Stimulated activated CD4-positive, alpha-beta T cell treated with anti-CD3 and anti-CD28 coated beads, Interleukin-1b, Interleukin-23, amount 100 ng/mL, for 48 hours (primary cell): ENCODE results near the gene HOXA7.

Experiments
- DNase-seq: peaks from one replicate; pipeline ENCODE4 v3.0.0-alpha.2; 2020

The HOXA7 gene

DNA sequence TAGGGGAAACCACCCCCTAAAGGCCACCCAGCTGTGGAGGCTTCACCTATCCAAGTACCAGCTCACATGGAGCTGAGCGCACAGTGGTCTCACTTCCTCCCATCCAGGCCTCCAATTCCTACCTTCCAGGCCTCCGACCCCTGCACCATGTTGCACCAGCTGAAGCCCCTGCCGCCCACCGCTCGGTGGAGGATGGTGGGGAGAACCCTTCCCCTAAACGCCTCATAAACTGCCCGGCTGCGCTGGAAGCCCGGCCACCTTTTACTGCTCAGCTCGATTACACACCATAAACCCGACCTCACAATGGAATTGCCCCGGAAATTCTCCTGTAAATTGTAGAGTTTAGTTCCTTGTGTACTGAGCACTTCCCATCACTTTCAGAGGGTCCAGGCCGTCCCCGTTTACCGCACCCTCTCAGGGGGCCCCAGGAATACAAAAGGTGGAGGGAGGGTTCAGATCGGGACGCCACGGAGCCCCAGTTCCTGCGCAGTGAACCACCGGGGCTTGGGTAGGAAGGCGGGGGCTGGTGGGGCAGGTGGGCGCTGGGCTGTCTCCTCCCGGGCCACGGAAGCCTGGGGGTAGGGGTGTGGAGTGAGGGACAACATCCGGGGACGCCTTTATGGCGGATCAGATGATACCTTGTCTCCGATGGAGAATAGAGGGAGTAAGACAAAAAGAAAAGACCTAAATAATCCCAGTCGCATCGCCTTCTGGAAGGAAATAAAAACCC, 1.4 kb upstream of the HOXA7 start:
- DNase-seq, result no peak

DNA sequence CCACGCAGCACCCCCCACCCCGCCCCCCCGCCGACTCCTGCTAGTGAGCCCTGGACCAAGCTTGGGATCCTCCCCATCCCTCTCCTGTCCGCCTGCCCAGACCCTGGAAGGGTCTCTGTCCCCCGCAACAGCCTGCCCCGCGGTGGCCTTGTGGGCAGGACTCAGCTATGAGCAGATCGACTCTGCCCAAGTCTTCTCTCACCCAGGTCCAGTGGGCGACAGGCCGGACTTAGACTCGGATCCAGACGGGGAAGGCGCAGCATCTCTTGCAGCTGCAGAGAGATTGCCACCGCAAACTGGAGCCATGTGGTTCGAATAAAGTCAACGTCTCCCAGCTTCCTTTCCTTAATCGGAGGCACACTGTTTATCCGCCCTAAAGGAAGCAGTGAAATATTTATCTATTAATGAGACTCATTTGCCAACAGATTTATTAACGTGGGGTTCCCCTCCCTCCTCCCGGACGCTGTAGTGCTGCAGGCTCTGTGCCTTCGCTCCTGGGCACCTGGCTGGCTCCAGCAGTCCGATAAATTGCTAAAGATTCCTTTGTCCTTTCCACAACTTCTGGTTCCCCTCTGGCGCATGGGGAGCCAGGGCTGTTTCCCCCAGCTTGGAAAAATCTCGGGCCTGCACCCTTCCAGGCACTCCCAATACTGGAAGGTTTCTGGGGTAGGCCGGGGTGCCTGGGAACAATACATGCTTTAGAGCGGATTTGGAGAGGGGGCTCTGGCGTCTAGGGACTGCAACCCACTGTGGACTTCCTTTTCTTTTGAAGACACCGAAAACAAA, 634 bp upstream of the HOXA7 start:
- DNase-seq, result no peak

- DNase-seq, result no peak
Measured at GRCh38 chr7:27155816-27156507, 513 bp downstream of the HOXA7 start.

GRCh38 chr7:27154901-27155815, 1.3 kb downstream of the HOXA7 start:
- peak; percentile 41 for DNase-seq

- DNase-seq, result no peak
Measured at GRCh38 chr7:27154369-27154768, 2.1 kb downstream of the HOXA7 start.

DNA sequence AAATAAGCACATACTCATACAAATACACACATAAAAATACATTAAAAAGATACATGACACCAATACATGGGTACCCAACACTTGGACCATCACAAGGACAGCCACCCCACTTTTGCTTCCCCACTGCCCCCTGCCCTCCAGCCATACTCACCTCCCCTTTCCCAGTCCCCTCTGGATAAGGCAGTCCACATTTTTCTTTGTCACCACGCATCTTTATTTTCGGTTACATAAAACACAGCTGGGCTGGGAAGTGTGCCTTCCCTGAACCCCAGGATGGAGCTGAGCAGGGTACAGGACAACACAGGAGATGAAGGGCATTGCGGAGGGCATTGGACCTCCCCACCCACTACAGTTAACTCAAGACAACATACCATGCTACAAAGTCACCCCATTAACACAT, 2.9 kb downstream of the HOXA7 start:
- DNase-seq, result no peak

DNA sequence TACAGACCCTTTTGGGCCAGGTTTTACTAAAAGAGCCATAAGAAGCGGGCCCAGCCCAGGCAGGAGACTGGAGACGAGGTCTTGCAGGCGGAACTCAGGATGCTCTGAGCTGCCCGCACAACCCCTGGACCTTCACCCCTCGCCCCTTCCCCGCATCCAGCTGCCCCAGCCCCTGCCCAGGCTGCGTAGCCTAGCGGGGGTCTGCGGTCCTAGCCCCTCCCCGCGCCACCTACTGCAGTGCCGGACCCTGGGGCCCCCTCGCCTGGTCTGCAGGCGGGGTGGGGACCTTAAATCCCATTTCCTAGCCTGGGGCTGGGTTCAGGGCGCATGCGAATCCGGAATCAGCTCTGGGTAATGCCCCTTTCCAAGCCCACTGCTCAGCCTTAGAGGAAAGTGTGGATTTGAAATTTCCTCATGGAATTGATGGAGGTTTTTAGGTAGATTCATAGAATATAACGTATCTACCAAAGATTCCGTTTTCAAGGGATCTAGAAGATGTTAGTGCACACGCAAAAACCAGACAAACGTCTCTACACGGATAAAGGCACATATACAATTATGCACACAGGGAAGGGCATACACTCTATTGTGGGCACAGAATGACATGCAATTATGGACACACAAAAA, 3.5 kb downstream of the HOXA7 start:
- DNase-seq, result no peak

- DNase-seq, result no peak
Measured at GRCh38 chr7:27151931-27152815, 4.3 kb downstream of the HOXA7 start, which contains the start of gene HOXA3. Gene HOXA3, minus strand, starts transcription at chr7:27152583. Its CDS starts 41,943 bp downstream, at chr7:27110640.

DNA sequence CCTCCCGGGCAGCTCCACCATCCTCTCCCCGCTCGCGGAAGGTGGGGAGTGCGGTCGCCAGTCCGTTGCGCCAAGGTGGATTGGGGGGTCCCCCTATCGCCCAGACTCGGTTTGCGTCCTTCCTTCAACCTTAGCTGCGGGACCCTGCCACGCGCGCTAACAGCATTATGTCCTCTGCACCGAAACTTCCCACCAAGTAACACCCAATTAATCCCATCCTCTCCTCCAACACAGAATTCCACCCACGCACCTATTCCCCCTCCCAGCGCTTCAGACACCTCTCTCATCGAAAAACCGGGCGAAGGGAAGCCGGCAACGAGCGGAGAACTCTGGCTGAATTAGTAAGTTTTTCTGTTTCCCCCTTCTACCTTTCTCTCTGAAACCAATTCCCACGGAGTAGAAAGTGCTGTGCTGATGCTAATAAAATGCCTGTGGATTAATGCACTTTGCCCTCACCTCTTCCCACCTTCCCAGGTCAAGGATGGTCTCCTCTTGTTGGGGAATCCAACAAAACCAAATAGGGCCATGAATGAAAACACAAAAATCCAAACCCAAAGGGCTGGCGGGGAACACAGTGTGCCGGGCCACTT, 5.0 kb downstream of the HOXA7 start:
- no peak for DNase-seq

- DNase-seq, result peak; percentile 57
Measured at GRCh38 chr7:27150568-27151340, 5.7 kb downstream of the HOXA7 start.

GRCh38 chr7:27149842-27150567, 6.5 kb downstream of the HOXA7 start:
- DNase-seq, result no peak

DNA sequence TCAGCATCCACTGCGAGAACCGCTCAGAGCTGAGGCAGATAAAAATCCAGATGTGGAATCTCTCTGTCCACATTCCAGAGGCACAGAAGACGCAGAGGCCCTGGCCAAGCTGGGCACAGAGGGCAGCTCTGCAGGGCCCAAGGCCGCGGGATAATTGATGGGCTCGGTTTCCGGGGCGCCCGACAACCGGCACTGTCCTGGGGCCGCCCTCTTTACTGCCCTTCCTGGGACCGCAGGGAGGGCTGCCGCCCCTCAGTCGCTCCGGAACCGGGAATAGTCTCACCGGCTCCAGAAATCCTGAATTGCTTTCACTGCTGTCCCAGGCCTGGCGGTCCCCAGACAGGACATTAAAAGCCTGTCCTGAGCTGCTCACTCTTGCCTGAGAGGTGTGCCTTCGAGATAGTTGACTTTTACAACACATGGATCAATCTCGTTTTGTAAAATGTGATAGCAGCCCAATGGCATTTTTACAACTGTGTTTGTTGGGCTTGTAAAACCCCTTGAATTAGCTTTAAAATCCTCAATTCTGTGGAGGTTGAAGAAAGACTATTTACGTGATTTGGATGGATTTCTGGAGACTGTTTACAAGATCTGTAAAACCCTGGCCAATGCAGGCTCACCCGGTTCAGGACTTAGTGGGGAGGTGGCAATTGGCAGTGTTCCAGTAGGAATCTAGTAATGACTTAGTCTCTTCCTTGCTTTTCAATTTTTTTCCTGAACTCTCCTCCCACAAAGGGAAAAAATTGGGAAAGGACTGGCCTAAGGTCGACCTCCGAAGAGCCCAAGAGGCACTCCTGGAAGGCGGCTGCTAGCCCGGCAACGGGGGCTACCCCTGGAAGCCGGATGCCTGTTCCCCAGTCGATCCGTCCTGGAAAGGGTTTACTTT, 7.5 kb downstream of the HOXA7 start:
- no peak for DNase-seq

DNA sequence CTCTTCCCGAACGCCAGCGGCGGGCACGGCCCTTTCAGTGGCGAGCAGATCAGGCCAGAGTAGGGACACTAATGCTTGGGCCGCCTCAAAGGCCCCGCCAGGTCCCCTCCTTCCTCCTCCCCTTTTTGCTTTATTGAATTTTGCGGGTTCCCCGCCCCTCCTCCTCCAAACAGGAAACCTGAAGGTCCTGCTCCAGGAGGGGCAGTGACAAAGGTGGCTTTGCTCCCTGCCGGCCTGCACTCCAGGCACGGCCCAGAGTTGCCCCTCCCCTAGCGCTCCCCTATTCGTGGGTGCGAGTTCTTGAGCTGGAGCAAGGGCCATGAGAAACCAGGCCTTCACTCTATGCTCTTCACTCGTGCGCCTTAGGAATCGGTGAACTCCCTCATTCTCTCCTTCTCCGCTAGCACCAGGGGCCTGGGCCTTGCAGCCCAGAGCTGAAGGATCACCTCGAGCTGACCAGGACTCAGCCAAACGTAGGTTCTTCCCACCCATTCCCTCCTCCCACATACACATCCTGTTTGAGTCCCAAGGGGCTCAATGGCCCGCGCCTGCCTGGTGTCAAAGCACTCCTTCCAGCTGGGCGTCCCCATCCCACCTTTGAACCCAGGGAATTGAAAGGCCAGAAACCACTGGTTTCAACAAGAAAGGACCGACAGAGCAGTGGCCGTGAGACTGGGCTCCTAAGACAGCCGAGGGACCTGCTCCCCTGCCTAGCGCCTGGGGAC, 8.3 kb downstream of the HOXA7 start:
- no peak for DNase-seq

DNA sequence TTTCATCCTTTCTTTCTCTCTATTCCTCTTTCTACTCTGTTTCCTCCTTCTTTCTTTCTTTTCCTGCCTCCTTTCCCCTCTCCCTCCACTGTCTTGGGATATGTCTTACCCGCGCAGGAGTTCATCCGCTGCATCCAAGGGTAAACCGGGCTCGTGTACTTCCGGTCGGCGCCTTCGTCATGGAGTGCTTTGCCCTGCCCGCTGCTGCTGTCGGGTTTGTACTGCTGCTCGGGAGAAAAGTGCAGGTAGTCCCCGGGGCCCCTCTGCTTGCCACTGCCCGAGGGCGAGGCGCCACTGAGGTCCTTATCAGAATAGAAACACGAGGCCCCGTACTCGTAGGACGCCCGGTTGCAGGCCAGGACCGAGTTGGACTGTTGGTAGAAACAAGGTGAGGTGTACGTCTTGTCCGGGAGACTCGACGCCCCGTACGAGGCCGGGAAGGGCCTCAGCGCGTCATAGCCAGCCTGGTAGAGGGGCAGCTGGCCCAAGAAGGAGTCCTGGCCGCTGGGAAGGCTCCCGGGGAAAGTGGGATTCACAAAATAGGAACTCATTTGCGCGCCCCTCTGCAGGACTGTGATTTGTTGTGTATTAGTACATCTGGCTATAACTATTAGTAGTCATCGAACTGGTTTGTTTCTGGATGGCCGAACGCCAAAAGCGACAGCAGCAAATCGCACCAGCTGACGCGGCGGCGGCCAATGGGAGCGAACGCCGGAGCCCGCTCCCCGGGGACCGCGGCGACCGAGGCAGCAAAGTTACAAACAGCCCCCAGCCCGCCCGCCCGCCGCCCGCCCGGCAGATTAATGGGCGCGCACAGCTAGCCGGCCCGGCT, 9.1 kb downstream of the HOXA7 start, which contains the start of gene HOXA6:
HOXA6 (minus strand) TSS at position 576 of the 832 bp plus-strand sequence; CDS start at position 551, 25 bp downstream.
- no peak for DNase-seq

DNA sequence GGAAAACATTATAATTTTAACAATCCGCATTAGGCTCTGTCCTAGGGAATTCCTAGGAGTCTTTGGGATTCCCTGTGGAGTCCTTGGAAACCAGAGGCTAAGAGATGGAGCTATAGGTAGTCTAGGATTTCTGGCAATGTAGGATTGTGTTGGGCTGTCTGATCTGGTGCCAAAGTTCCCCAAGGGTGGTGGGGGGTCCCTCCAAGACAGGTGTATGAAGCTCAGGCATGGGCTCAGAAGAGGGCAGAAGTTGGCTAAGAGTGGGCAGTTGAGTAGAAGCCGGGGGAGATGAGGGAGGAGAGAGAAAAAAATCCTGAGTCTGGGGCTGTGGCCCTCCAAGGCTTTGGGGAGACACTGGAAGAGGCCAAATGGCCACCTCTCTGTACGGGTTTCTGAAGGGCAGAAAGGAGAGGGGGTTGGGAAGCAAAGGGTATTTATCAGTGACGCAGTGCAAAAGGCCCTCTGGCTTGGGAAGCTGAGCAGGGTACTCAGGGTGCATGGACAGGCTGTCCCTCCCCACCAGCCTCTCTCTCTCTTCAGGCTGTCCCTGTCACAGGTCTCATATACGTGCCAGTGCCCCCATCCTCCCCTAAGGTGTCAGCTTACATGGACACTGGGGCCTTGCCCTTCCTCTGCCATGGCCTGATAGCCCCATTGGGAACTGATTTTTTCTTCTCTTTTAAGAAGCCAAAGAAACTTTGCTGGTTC, 9.8 kb downstream of the HOXA7 start:
- no peak for DNase-seq
